ENCODE results near the gene NRXN3.

Gene NRXN3

DNA sequence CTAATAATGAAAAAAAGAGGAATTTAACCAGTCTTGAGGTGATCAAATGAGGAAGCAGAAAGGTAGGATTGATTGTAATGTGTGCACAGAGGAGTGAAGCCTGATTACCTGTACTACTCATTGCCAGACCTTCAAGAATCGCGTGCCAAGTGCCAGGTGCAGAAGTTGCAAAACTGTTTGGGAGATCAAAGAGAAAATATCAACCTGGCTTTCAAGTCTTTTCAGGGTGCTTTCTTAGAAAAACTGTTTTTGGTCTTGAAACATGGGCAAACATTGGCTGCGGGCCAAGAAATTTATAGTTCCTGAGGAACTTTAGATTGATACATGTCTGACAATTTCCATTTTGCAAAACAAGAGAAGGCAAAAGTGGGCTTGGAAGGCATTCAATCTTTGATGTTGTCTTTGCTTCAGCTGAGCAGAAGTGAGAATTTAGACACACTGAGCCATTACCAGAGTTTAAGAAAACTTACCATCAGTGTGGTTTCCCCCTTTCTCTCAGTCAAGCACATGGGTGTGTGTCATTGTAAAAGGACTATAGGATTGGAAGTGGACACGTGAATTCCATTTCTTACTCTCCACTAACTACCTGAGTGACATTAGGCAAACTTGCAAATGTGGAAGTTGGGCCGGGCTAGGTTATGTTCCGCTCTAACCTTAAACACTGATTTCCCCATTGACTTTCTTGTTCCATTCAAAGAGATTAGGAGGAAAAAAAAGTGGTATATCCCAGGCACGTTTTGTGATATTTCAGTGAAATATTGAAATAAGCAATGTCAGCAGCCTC lies 1555.0 kb downstream of the NRXN3 start:
- H3K27me3 ChIP-seq (ENCODE audit: control insufficient read depth in 1 of 2, insufficient read depth in 2 of 2, low read length in 2 of 2), result no peaks in the 10 kb centered on the region
- no peaks in the 10 kb centered on the region for H3K9me3 ChIP-seq (ENCODE audit: low read length)
- no peak overlapping the region for H3K27ac ChIP-seq (ENCODE audit: low read depth, low read length)
- H3K4me1 ChIP-seq (ENCODE audit: insufficient read depth, low read length), result no peaks in the 10 kb centered on the region
- H3K9ac ChIP-seq (ENCODE audit: low read length), result no peak overlapping the region
- H3K36me3 ChIP-seq (ENCODE audit: insufficient read depth, low read length), result no peaks in the 10 kb centered on the region
- H3K4me3 ChIP-seq (ENCODE audit: low read depth in 1 of 2, low read length in 2 of 2), result no peak overlapping the region

DNA sequence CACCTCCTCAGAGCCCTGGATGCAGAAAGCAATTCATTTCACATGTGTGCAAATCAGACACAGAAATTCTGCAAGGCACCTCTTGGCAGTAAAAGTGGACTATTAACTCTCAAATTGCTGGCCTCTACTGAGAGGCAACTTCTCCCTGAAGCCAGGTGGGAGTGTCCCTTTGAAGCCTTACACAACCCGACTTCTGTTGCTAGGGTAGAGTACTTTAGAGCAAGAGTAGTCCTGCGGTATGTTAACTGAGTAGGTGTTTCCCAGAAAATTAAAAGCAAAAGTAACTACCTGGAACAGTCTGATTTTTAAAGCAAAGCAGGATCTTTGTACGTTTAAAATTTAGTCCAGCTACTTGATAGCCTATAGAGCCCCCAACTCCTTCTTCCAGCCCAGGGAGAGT lies 1557.7 kb downstream of the NRXN3 start:
- H3K27me3 ChIP-seq (ENCODE audit: control insufficient read depth in 1 of 2, insufficient read depth in 2 of 2, low read length in 2 of 2), result no peaks in the 10 kb centered on the region
- H3K27ac ChIP-seq (ENCODE audit: low read depth, low read length), result no peak overlapping the region
- no peak overlapping the region for H3K9ac ChIP-seq (ENCODE audit: low read length)
- no peak overlapping the region for H3K4me3 ChIP-seq (ENCODE audit: low read depth in 1 of 2, low read length in 2 of 2)
- no peaks in the 10 kb centered on the region for H3K9me3 ChIP-seq (ENCODE audit: low read length)
- H3K4me1 ChIP-seq (ENCODE audit: insufficient read depth, low read length), result no peaks in the 10 kb centered on the region
- H3K36me3 ChIP-seq (ENCODE audit: insufficient read depth, low read length), result no peaks in the 10 kb centered on the region

DNA sequence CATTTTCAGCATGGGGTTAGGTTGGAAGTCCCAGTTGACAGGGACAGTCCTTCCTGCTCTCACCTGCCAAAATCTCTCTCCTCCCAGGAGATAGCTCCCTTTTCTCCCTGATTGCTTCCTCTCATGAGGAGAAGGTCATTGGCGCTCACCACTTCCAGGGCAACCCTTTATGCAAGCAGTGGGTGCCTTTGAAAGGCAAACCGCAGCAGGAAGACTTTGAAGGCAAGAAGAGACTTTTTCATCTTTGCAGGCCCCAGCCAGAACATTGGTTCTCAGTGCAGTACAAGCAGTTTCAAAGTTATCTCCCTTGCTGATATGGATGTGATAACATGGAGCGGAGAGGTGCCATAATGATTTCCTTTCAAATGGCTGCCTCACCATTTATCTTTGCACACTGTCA lies 1558.2 kb downstream of the NRXN3 start:
- Histone ChIP-seq H3K4me3 (ENCODE audit: low read depth in 1 of 2, low read length in 2 of 2) (no peak overlapping the region), H3K36me3 (ENCODE audit: insufficient read depth, low read length) (no peaks in the 10 kb centered on the region), H3K9ac (ENCODE audit: low read length) (no peak overlapping the region), H3K27me3 (ENCODE audit: control insufficient read depth in 1 of 2, insufficient read depth in 2 of 2, low read length in 2 of 2) (no peaks in the 10 kb centered on the region), H3K27ac (ENCODE audit: low read depth, low read length) (no peak overlapping the region), H3K4me1 (ENCODE audit: insufficient read depth, low read length) (no peaks in the 10 kb centered on the region), H3K9me3 (ENCODE audit: low read length) (no peaks in the 10 kb centered on the region)

DNA sequence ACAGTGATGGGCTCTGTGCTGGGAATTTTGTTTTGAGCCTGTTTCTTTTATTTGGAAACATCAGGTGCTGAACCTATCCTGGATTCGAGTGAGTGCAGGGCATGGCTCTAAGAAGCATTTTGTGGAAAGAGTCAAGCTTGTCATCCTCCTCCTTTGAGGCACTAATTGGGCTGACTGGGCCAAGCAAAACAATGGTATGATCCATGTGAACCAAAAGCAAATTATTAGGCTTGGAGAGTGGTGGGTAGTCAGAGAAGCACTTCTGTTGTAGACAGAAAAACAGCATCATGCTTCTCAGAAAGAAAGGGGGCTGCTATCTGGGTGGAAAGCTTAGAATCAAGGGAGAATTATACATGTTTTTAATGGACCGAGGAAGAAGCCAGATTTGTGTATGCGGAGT lies 1559.6 kb downstream of the NRXN3 start:
- no peaks in the 10 kb centered on the region for H3K9me3 ChIP-seq (ENCODE audit: low read length)
- no peak overlapping the region for H3K4me3 ChIP-seq (ENCODE audit: low read depth in 1 of 2, low read length in 2 of 2)
- no peaks in the 10 kb centered on the region for H3K27me3 ChIP-seq (ENCODE audit: control insufficient read depth in 1 of 2, insufficient read depth in 2 of 2, low read length in 2 of 2)
- H3K9ac ChIP-seq (ENCODE audit: low read length), result no peak overlapping the region
- H3K36me3 ChIP-seq (ENCODE audit: insufficient read depth, low read length), result no peaks in the 10 kb centered on the region
- no peaks in the 10 kb centered on the region for H3K4me1 ChIP-seq (ENCODE audit: insufficient read depth, low read length)
- no peak overlapping the region for H3K27ac ChIP-seq (ENCODE audit: low read depth, low read length)

DNA sequence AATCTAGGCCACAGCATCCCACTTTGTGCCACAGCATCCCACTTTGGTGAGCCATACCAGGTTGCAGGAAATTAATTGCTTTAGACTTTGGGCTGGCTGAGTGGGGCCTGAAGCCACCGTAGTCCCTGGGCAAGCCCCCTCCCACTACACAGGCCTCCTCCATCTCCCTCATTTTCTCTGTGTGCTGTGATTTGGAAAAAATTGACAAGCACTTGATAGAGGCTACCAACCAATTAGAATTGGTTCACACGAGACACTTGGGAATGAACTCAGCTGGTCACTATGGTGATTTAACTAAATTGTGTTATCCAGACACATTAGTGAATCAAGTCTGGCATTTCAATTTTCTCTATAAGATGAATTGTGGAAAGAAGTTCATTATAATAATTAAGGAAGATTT lies 1560.0 kb downstream of the NRXN3 start:
- no peak overlapping the region for H3K9ac ChIP-seq (ENCODE audit: low read length)
- no peaks in the 10 kb centered on the region for H3K4me1 ChIP-seq (ENCODE audit: insufficient read depth, low read length)
- H3K36me3 ChIP-seq (ENCODE audit: insufficient read depth, low read length), result no peaks in the 10 kb centered on the region
- H3K27me3 ChIP-seq (ENCODE audit: control insufficient read depth in 1 of 2, insufficient read depth in 2 of 2, low read length in 2 of 2), result no peaks in the 10 kb centered on the region
- no peaks in the 10 kb centered on the region for H3K9me3 ChIP-seq (ENCODE audit: low read length)
- no peak overlapping the region for H3K4me3 ChIP-seq (ENCODE audit: low read depth in 1 of 2, low read length in 2 of 2)
- H3K27ac ChIP-seq (ENCODE audit: low read depth, low read length), result no peak overlapping the region

DNA sequence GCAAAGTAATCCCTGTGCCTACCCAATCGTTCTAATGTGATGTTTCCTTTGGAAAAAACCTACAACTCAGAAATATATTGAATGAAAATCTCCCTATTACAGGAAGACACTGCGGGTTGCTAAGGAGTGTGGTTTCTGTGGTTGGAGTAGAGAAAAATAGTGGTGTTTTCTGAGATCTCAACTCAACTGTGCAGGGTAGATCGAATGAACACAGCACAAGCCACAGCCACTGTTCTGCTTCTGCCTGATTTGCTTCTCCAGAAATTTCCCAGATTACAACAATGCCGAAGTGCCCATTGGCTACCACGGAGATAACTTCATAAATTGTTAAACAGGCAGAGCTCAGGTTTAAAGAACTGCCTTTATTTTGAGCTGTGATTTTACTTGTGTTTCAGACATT lies 1560.8 kb downstream of the NRXN3 start:
- Histone ChIP-seq H3K4me3 (ENCODE audit: low read depth in 1 of 2, low read length in 2 of 2) (no peak overlapping the region), H3K36me3 (ENCODE audit: insufficient read depth, low read length) (no peaks in the 10 kb centered on the region), H3K4me1 (ENCODE audit: insufficient read depth, low read length) (no peaks in the 10 kb centered on the region)

DNA sequence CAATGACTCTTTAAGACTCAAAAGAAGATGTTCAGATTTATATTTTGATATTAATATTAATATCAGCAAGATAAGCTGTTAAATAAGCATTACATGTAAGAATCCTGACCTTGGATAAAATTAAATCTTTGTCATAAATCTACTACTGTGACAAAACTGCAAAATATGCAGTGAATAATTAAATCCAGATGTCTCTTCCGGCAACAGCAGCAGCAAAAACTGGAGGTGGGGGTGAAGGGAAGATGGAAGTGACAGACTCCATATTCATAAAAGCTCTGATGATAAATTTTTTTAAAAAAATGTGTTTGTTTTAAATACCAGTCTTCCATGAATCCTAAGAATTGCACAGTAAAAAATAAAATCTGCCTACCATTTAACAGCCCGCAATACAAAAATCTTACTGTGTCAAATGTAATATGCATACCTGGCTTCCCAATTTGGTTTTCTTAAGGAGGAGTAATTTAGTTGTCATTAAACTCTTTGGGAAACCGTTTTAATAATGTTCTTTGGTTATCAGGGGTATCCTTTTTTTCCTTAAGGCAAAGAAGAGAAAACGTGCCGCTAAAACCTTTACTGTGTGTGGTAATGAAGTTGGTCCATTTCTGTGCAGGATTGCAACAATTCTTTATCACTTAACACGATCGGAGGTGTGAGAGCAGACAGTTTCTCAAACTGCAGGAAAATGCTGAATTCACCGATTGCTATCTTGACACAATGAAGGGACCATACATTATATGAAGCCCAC lies 1562.9 kb downstream of the NRXN3 start:
- H3K9me3 ChIP-seq (ENCODE audit: low read length), result peaks cover 3% of the 10 kb centered on the region
- no peaks in the 10 kb centered on the region for H3K36me3 ChIP-seq (ENCODE audit: insufficient read depth, low read length)
- H3K27me3 ChIP-seq (ENCODE audit: control insufficient read depth in 1 of 2, insufficient read depth in 2 of 2, low read length in 2 of 2), result no peaks in the 10 kb centered on the region
- no peaks in the 10 kb centered on the region for H3K4me1 ChIP-seq (ENCODE audit: insufficient read depth, low read length)
- H3K27ac ChIP-seq (ENCODE audit: low read depth, low read length), result no peak overlapping the region
- H3K9ac ChIP-seq (ENCODE audit: low read length), result no peak overlapping the region
- H3K4me3 ChIP-seq (ENCODE audit: low read depth in 1 of 2, low read length in 2 of 2), result no peak overlapping the region

More for the DNA sequence above, 1560.8 kb downstream of the NRXN3 start:
- H3K27me3 ChIP-seq (ENCODE audit: control insufficient read depth in 1 of 2, insufficient read depth in 2 of 2, low read length in 2 of 2), result no peaks in the 10 kb centered on the region
- no peak overlapping the region for H3K9ac ChIP-seq (ENCODE audit: low read length)
- no peaks in the 10 kb centered on the region for H3K9me3 ChIP-seq (ENCODE audit: low read length)
- H3K27ac ChIP-seq (ENCODE audit: low read depth, low read length), result no peak overlapping the region

DNA sequence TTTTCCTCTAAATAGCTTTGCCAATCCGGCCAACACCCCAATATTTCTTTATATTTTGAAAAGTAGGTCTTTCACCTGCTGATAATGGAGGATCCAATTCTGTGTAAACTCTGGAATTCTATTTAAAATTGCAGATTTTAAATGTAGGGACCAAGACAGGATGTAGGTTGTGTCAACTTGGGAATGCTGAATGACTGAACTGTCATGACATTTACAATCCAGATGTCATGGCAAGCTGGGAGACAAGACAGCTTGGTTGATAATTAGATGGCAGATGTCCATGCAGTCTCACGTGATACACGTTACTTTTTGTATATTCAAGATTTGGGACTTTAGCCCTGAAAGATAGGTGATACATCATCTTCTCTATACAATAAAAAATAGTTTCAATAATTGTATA lies 1564.0 kb downstream of the NRXN3 start:
- Histone ChIP-seq H3K4me3 (ENCODE audit: low read depth in 1 of 2, low read length in 2 of 2) (no peak overlapping the region), H3K27ac (ENCODE audit: low read depth, low read length) (no peak overlapping the region), H3K9me3 (ENCODE audit: low read length) (peaks cover 3% of the 10 kb centered on the region), H3K9ac (ENCODE audit: low read length) (no peak overlapping the region), H3K27me3 (ENCODE audit: control insufficient read depth in 1 of 2, insufficient read depth in 2 of 2, low read length in 2 of 2) (no peaks in the 10 kb centered on the region), H3K36me3 (ENCODE audit: insufficient read depth, low read length) (no peaks in the 10 kb centered on the region), H3K4me1 (ENCODE audit: insufficient read depth, low read length) (no peaks in the 10 kb centered on the region)

DNA sequence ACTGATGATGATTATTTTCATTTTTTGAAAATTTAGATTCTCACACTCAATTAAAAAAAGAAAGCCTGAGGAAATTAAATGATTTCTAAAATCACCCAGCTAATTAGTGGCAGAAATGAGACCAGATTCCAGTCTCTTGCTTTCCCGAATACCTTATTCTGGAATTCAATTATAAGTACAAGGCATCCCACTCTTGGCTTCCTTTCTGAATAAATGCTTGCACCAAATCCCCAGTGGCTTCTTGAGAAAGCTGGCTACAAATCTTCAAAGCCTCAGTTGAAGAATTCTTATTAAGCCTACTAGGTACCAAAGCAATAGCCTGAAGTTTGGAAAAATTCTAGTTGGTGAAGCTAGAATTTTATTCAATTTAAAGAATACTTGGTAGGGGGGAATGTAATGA lies 1564.5 kb downstream of the NRXN3 start:
- H3K9ac ChIP-seq (ENCODE audit: low read length), result no peak overlapping the region
- no peak overlapping the region for H3K4me3 ChIP-seq (ENCODE audit: low read depth in 1 of 2, low read length in 2 of 2)
- no peak overlapping the region for H3K27ac ChIP-seq (ENCODE audit: low read depth, low read length)
- H3K9me3 ChIP-seq (ENCODE audit: low read length), result peaks cover 3% of the 10 kb centered on the region
- H3K36me3 ChIP-seq (ENCODE audit: insufficient read depth, low read length), result no peaks in the 10 kb centered on the region
- H3K27me3 ChIP-seq (ENCODE audit: control insufficient read depth in 1 of 2, insufficient read depth in 2 of 2, low read length in 2 of 2), result no peaks in the 10 kb centered on the region
- no peaks in the 10 kb centered on the region for H3K4me1 ChIP-seq (ENCODE audit: insufficient read depth, low read length)

DNA sequence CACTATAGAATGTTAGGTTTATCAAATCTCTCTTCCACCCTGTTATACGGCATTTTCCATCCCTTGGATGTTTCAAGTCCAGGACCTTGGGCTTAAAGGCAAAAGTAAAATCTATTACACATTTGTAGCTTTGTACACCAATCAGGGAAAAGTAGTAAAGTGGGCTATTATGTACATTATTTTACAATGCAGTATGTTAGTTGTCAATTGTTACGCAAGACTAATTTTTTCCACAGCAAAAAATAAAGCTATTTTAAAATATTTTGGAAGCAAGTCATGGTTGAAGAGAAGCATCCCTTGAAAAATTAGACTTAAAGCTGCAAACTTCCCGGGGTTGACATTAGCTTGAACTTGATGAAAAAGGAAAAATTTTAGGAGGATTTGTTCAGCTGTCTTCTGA lies 1564.9 kb downstream of the NRXN3 start:
- Histone ChIP-seq H3K9ac (ENCODE audit: low read length) (no peak overlapping the region), H3K36me3 (ENCODE audit: insufficient read depth, low read length) (no peaks in the 10 kb centered on the region), H3K4me3 (ENCODE audit: low read depth in 1 of 2, low read length in 2 of 2) (no peak overlapping the region)

DNA sequence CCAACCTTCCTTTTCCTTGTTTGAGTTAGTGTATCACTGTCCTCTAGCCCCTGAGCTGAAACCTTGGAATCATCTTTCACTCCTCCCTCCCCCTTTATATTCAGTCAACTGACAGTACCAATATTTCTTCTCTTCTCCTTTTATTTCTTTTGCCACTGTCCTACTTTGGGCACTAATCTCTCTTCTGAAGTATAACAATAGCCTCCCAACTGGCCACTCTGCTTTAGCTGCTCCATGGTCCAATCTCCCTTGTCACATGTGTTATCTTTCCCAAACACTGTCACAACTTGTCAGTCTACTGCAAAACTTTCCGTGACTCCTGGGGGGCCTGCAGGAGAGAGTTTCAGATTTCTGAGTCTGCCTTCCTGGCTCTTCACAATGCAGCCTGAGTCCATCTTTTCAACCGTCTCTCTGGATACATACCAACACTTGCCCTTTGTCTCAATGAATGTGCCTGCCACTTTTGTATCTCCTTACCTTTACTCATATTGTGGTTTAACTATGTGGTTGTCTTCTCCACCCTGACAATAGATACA lies 1570.0 kb downstream of the NRXN3 start:
- no peaks in the 10 kb centered on the region for H3K27me3 ChIP-seq (ENCODE audit: control insufficient read depth in 1 of 2, insufficient read depth in 2 of 2, low read length in 2 of 2)
- H3K4me1 ChIP-seq (ENCODE audit: insufficient read depth, low read length), result no peaks in the 10 kb centered on the region
- H3K36me3 ChIP-seq (ENCODE audit: insufficient read depth, low read length), result no peaks in the 10 kb centered on the region

More for the DNA sequence above, 1564.9 kb downstream of the NRXN3 start:
- Histone ChIP-seq H3K4me1 (ENCODE audit: insufficient read depth, low read length) (no peaks in the 10 kb centered on the region), H3K9me3 (ENCODE audit: low read length) (peaks cover 3% of the 10 kb centered on the region), H3K27me3 (ENCODE audit: control insufficient read depth in 1 of 2, insufficient read depth in 2 of 2, low read length in 2 of 2) (no peaks in the 10 kb centered on the region), H3K27ac (ENCODE audit: low read depth, low read length) (no peak overlapping the region)

More for the DNA sequence above, 1570.0 kb downstream of the NRXN3 start:
- H3K9ac ChIP-seq (ENCODE audit: low read length), result no peak overlapping the region
- no peak overlapping the region for H3K27ac ChIP-seq (ENCODE audit: low read depth, low read length)
- peaks cover 3% of the 10 kb centered on the region for H3K9me3 ChIP-seq (ENCODE audit: low read length)
- H3K4me3 ChIP-seq (ENCODE audit: low read depth in 1 of 2, low read length in 2 of 2), result no peak overlapping the region

Data from muscle layer of colon (tissue), 2 donors.